ENCODE results near the gene UTRN. TPM values are rescaled to one million over a fixed set of nuclear protein-coding genes. Genes with fewer than 3 reads are reported as not detected.

The UTRN gene
- 8.4 to 17.2 TPM (median 10.2 TPM) in 5 replicates for total RNA-seq (2022; extraction: Qiagen RNA extraction; ENCODE audit: low read depth)

DNA sequence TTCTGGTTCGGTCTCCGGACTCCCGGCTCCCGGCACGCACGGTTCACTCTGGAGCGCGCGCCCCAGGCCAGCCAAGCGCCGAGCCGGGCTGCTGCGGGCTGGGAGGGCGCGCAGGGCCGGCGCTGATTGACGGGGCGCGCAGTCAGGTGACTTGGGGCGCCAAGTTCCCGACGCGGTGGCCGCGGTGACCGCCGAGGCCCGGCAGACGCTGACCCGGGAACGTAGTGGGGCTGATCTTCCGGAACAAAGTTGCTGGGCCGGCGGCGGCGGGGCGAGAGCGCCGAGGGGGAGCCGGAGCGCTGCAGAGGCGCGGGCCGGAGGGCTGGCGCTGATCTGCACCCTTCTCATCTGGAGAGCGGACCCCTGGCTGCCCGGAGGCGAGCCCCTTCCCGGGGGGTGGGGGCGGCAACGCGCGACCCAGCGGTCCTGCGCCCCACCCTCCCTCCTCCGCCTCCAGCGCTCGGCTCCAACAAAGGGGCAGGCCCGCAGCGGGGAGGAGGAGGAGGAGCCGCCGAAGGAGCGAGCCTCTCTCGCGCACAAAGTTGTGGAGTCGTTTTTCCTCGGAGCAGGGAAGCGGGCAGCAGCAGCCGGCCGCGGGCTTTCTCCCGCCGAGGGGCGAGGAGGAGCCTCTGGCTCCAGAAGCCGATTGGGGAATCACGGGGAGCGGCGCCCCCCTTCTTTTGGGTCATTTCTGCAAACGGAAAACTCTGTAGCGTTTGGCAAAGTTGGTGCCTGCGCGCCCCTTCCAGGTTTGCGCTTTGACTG is at the start of gene UTRN:
TSS of gene UTRN (plus strand) at position 553 of the 765 bp plus-strand sequence. CDS start 6,494 bp downstream, outside the sequence.

Other genes starting within 250 kb of the UTRN start
- gene SF3B5, start 189.8 kb upstream of the UTRN start, total RNA-seq (2022; extraction: Qiagen RNA extraction; ENCODE audit: low read depth), result 172 to 233 TPM (median 212 TPM) in 5 replicates
- 1.8 to 2.2 TPM (median 2.0 TPM) in 5 replicates for gene STX11, start 134.8 kb upstream of the UTRN start, total RNA-seq (2022; extraction: Qiagen RNA extraction; ENCODE audit: low read depth)

Measured in A549 treated with CpdA at 1 μM for 4 hours (cell line).